Measurements from ENCODE around the gene THSD4. TPM values are rescaled to one million over a fixed set of nuclear protein-coding genes. Genes with fewer than 3 reads are reported as not detected.

Gene THSD4
- total and polyA plus RNA-seq, 2 of the 8 experiments (the other 6 are each of a cell fraction or from before 2014, with no cell fraction given), result 2.5 to 6.2 TPM

DNA sequence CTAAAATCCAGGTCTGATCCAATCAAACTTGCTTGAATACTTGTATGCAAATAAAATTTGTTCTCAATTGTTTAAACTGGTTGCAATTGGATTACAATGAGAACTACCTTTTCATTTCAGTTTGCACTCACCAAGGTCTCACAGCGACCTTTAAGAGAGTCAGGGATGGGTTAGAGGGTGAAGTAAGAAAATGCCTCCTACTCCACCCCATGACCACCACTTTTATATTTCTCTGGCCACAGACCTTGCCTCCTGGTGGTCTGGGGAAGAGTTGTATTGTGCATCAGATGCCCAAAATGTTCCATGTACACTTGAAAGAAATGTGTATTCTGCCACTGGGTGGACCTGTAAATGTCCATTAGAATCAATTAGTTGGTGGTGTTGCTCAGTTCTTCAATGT lies 16.4 kb upstream of the THSD4 start (continued):
- TF ChIP-seq NRF1 (IDR thresholded peaks at IDR 0.05; ENCODE audit: low read depth, low read length) (no peak), JUN (IDR thresholded peaks at IDR 0.05; ENCODE audit: low read depth, low read length) (no peak), HDAC2 (IDR thresholded peaks at IDR 0.05; ENCODE audit: borderline replicate concordance in 1 of 2, low read depth in 2 of 2, low read length in 2 of 2) (no peak), FOSL1 (IDR thresholded peaks at IDR 0.05; ENCODE audit: insufficient read depth, low read depth, low read length) (no peak)

All from H1 (cell line).